DMS153 treated with DMSO at 0.1 percent for 48 hours (cell line): ENCODE measurements around the gene GORASP2.
A peak's percentile ranks its signal among the peaks of the same experiment; 100 is the strongest.

ENCODE experiments used
- DNase-seq: peaks from one replicate; lab custom pipeline; 2025; ENCODE audit not compliant: unreplicated experiment; lab: John Stamatoyannopoulos, UW

Gene GORASP2

DNA sequence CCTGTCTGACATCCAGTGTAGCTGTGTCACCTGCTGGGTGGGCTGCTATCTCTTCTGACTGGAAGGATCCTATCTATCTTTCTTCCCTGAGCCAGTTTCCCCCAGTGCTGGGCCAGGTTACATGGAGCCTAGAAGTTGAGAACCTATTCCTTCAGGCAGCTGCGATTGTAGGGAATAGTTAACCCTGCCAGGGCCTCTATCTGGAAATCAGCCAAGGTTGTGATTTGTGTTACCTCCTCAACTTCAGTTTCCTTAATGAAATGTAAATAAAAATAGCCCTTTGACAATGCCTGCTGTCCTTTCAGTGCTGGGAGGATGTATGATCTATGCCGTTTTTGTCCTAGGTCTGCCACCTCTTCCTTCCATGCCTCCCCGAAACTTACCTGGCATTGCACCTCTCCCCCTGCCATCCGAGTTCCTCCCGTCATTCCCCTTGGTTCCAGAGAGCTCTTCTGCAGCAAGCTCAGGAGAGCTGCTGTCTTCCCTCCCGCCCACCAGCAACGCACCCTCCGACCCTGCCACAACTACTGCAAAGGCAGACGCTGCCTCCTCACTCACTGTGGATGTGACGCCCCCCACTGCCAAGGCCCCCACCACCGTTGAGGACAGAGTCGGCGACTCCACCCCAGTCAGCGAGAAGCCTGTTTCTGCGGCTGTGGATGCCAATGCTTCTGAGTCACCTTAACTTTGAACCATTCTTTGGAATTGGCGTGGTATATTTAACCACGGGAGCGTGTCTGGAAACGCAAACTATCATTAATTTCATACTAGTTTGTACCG is 36.6 kb downstream of the GORASP2 start:
- no peak for DNase-seq

DNA sequence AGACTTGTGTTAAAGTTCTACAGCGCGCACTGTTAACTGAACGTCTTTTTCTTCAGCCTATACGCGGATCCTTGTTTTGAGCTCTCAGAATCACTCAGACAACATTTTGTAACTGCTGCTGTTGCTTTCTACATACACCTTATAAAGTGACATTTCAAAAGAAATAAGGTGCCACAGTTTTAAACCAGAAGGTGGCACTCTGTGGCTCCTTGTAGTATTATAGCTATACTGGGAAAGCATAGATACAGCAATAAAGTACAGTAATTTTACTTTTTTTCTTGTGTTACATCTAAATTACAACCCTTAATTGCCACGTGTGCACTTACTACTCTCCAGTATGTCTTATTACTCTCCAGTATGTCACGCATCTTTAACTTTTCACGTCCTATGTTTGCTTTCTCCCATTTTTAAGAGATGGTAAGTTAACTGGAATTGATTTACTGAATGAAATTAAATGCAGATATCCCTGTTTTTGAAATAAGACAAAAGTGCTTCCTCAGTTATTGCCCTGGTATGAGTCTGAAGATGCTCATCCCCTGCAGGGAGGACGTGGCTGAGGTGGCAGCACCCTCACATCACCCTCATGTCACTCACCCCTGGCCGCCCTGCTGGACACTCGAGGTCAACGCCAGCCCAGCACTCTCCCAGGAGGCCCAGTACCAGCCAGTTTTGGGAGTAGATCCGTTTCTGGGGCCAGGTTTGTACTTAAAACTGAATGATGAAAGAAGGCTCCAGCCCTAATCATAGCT is 37.8 kb downstream of the GORASP2 start:
- no peak for DNase-seq

DNA sequence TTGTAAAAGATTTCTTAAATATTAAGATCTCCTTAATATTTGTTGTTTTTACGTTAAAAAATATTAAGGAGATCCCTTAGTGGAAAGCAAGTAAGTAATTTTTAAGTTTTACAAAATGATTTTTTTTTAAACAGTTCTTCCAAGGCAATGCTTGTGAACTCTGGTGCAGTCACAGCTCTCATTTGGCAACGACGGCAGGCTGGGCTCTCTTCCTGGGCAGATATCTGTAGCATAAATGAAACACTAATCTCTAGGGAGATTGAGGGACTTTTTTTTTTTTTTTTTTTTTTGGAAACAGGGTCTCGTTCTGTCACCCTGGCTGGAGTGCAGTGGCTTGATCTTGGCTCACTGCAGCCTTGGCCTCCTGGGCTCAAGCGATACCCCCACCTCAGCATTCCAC is 38.5 kb downstream of the GORASP2 start:
- no peak for DNase-seq

DNA sequence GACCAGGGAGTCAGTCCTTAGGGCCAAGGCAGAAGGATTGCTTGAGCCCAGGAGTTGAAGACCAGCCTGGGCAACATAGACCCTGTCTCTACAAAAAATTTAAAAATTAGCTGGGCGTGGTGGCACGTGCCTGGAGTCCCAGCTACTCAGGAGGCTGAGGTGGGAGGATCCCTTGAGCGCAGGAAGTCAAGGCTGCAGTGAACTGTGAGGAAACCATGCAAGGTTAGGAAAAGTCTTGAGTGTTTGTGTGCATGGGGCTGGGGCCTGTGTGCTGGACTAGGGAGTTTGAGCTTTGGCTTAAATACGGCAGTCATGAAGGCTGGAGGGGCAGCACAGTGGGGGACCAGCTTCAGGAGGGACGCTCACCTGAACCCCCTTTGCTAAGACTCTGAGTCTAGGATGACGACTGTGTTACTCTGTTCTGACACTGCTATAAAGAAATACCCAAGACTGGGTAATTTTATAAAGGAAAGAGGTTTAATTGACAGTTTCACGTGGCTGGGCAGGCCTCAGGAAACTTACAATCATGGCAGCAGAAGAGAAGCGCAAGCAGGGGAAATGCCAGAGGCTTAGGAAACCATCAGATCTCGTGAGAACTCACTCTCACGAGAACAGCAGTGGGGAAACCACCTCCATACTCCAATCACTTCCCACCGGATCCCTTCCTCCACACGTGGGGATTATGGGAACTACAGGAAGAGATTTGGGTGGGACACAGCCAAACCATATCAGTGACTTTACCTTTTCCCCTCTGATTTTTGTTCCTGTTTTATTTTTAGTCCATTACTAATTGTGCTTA is 39.4 kb downstream of the GORASP2 start:
- DNase-seq, result no peak

DNA sequence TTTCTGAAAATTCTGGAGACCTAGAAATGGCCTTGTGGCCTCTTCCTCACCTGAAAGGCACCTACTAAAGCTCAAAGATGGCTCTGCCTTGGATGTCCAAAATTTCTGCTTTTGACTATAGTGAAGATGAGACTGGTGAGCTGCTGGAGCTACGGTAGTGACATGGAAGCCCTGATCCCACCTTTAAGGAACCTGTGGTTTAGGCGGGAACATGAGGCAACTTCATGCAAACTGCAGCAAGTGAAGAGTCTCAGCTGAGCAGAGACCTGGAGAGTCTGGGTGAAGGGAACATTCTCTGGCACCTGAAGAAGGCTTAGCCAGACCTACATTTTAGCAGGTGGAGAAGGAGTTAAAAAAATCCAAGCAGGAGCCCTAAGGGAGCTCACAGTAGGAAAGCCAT is 40.0 kb downstream of the GORASP2 start:
- no peak for DNase-seq

DNA sequence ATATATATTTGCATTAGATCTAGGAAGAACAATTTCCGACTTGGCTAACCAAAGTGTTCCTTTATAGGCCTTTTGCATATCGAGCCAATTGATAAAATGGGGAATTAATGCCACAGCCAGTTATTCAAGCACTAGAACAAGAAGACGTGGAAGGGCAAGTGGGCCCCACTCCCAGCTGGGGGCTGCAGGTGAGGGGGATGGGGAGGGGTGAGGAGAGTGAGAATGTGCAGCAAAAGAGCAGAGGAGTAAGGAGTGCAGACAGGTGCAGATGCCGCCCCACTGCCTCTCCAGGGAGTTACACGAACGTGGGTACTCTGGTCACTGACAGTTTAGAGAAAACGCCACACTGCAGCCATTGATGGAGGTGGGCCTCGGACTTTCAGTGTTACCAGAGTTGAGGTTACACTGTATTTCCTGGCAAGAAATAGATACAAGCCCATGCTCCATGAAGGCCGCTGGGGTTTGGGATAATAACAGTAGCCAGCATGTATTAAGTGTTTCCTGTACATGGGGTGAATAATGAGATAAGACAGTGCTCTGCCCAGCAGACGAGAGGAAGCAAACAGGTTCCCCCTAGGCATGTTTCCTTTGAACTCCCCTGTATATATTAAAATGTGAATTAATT is 40.9 kb downstream of the GORASP2 start:
- DNase-seq, result no peak

DNA sequence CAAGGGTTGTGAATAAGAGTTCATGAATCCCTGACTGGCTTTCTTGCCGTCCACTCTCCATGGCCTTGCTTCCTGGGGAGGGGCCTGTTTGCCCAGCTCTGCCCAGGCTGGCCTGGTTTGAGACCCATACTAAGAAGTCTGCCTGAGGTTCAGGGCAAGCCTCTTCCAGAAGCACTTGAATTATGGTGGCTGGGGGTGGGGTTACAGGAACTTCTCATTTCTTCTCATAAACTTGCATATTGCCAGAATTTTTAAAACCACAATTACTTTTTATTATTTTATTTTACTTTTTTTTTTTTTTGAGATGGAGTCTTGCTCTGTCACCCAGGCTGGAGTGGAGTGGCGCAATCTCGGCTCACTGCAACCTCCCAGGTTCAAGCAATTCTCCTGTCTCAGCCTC is 42.0 kb downstream of the GORASP2 start:
- DNase-seq, result no peak

DNA sequence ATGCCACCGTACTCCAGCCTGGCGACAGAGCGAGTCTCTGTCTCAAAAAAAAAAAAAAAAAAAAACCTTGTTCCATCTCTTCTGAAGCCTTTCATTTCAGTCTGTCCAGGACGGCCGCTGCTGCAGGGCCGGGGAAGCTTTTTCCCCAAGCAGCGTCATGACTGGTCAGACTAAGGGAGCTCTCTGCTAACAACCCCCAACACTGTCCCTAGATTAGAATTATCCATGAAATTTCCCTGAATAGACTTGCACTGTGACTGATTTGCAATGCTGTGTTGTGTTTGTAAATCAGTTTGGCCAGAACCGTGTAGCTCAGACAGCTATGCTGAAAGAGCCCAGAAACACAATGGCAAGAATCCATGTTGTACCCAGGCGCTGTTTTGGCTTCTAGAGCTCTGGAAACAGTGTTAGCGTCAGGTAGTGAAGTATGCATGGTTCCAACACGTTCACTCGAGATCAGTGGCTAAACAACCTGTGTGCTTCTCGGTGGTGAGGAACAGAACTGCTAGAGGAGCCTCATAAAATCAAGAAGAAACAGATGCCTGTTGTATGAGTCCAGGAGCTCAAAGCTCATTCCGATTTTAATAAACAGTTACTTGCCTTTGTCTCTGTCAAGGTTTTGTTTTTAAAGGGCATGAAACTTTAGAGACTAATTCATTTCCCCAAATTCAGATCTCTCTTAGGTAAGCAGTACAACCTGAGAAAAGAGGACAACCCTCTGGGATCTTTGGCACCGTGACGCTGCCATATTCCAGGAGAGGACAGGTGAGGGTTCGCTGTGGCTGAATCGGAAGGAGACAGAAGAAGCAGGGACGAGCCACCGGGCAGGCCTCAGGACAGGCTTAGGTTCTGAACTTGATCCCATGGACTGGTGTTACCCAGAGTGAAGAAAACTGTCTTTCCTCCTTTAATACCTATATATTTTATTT is 43.5 kb downstream of the GORASP2 start:
- DNase-seq, result peak; percentile 6

DNA sequence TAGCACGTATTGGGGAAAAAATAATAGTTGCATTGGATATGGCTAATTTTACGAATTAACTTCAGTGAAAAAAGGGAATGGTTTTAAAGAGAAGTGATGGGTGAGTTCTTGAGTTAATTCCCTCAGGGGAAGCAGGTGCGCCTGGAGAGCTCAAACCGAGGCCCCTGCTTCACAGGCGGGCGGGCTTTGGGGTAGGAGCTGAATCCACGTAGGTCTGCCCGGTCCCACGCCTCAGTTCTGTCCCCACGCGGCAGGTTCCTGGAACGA is 44.1 kb downstream of the GORASP2 start:
- DNase-seq, result no peak

DNA sequence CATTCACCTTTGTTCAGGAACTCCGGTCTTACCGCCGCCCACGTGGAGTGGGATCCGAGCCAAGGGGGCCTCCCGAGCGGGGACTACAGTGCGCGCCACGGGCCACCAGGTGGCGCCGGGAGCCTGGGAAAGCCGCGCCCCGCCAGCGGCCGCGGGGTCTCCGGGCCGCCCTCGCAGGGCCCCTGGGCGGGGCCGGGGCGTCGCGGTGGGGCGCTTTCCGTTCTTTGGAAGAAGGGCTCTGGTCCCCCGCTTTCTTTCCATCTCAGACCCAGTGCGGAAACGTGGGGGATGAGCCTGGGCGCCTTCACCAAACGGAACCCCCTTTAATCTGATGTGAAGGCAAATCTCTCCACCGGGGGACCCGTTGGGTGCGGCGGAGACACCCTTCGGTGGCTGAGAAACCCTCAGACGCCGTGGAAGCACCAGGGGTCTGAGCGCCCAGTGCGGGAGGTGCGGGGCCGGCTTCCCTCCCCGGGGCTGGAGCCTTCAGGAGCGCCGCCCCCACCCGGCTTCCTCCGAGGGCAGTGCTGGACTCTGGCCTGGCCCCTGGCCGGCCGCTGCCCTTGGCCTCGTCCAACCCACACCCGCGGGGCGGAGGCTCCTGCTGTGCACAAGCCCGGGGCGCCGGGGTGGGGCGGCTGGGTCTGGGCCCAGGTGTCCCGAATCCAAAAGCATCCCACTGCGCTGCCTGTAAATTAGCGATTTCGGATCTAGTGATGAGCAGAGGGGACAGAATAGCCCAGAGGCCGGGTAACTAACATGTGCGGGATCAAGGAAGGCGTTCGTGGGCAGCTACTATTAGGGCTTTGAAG is 44.6 kb downstream of the GORASP2 start:
- DNase-seq, result peak; percentile 85

DNA sequence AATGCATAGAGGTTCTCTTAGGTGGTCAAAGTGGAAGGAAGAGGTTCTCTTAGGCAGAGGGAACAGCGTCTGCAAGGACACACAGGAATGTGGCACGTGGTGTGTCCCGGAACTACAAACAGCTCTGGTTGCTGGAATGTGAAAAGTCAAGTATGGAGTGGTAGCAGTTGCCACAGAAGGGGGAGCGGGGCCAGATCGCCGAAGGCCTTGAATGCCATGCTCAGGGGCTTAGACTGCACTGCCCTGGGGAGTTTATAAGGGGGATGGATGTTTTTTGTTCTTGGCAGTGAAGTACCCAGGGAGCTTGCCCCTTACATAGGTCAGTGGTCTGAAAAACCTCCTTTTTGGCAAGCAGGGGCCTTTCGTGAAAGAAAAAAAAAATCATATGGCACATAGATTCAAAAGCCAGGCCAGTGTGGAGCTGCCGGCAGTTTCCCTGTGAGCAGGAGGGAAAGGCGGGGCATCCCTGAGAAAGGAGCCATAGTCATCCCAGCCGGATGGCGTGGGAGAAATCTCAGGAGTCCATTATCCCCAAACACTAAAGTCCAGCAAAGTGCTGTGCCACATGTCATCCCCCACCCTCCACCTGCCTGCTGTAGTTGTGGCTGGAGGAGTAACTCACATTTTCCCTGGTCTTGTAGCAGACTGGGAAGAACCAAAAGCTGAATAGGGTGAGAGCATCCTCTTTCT is 45.4 kb downstream of the GORASP2 start:
- DNase-seq, result no peak

DNA sequence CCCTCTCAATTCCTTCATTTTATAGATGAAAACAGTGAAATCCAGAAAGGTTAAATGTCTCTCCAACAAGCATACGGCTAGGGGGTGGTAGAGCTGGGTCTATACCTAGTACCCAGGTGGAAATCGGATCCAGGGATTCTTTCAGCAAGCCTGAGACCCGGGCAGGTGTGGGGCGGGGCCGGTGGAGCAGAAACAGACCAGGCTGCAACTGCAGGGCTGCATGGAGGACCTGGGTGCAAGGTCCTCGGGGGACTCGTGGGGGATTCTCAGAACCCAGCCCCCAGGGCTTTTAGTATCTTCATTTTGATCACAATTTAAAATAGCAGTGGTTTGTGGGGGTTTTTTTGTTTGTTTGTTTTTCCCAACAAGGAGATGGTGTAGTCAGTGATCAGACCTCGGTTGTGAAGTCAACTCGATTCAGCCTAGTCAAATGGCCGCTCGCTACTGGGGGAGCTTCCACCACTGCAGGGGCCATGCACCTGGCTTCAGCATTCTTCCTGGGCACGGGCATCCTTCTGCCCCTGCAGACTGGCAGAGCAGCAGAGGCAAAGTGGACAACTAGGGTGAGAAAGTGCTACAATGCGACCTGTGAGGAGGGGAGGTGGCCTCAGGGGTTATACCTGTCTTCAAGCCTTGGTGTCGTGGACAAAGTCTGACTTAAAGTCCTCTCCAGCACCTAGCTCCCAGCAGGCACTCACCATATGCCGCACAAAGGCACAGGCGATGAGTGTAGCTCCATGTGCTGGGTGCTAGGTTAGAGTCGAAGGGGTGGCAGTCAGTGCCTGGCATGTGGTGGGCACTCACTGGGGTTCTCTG is 46.3 kb downstream of the GORASP2 start:
- DNase-seq, result no peak

DNA sequence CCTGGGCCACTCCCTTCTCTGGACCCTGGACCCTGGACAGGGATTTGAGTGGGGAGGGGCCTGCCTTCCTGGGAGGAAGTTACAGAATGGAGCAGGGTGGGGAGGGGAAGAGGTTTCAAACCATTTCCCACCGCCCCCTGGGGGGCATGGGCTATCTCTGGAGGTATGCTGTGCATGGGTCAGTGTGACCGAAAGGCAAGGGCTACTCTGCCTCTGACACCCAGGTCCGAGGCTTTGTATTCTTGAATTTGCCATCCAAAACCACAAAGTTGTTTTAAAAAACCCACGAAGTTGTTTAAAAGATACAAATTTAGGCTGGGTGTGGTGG is 46.9 kb downstream of the GORASP2 start:
- DNase-seq, result no peak

DNA sequence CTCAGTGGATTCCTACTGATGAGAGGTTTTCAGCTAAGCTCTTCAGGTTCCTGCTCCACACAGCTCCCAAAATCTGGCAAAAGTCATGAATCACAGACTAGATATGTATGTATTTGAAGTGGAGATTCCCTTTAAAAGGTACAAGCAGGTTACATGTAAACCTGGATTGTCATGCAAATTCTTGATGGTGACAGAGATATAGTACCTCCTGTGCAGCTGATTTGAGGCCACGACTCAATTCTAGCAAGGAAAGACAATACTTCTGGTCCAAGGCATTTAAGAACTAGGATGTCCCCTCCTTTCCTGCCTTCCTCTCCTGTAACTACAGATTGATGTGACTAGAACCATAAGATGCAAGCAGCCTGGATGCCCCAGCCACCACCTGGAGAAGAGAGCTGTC is 55.0 kb downstream of the GORASP2 start:
- DNase-seq, result no peak

DNA sequence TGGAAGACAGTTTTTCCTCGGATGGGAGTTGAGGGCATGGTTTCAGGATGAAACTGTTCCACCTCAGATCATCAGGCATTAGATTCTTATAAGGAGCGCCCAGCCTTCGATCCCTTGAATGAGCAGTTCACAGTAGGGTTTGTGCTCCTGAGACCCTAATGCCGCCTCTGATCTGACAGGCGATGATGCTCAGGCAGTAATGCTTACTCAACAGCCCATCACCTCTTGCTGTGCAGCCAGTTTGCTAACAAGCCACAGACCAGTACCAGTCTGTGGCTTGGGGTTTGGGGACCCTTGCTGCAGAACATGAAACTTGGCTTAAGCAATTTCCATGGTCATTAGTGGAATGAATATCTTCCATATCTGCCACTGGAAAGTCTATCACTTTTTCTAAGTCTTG is 56.4 kb downstream of the GORASP2 start:
- DNase-seq, result no peak

DNA sequence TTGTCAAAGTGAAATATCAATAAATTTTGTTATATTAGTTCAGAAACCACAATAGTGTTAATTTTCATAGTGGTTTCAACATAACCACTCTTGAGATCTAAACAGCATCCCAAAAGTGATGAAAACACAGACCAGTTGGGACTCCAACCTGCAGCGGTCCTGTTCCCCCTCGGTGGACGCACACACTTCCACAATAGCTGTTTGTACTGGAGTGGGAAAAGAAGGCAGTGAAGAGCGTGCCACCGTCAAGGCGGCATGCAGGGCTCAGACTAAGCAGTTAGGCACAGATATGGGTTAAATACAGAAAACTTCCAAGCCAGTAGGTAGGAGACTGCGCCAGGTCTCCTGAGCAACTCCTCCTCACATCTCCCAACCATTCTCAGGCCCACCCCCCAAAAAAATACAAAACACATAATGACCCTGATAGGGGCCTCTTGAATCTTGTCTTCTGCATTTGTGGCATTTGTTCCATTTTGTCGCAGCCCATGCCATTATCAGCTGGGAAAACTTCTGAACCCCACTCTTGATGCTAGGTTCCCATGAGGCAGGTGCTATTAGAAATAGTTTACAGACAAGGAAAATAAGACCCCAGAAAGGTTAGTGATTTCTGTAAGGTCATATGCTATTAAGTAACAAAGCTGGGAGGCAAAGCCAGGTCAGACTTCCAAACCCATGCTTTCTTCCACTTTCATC is 57.7 kb downstream of the GORASP2 start:
- no peak for DNase-seq

DNA sequence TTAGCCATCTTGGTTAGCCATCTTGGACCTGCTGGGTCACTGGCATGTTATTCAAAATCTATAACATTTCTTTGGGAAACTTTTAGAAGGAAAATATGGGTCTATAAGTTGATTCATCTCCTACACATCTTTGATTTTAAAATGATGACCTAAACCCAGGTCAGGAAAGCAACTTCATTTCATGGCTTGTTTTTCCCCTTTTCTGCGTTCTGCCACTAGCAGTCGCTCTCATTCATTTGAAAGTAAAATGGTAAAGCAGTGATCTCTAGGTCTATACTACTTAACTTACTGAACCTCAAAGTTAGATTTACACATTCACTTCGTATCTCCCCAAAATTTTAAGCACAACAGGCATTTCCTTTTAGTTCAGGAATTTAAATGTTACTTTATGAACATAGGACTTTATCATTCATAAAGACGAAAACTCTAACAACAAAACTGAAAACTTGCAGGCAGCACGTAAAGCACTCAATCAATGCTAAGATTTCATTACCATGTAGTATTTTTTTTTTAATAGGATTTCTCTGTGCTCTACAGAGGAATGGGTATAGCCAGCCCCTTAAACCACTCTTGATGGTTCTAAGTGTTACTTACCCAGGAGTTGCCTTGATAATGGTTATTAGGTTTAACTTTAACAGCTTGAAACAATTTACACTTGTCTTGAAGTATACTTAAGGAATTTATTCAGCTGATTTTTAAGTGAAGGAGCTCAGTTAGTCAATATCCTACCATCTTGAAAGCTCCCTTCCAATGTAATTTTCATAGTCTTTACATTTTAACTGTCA is 62.5 kb downstream of the GORASP2 start:
- no peak for DNase-seq
